ENCODE results near the gene STK26.

- TF ChIP-seq, protein P1, sequence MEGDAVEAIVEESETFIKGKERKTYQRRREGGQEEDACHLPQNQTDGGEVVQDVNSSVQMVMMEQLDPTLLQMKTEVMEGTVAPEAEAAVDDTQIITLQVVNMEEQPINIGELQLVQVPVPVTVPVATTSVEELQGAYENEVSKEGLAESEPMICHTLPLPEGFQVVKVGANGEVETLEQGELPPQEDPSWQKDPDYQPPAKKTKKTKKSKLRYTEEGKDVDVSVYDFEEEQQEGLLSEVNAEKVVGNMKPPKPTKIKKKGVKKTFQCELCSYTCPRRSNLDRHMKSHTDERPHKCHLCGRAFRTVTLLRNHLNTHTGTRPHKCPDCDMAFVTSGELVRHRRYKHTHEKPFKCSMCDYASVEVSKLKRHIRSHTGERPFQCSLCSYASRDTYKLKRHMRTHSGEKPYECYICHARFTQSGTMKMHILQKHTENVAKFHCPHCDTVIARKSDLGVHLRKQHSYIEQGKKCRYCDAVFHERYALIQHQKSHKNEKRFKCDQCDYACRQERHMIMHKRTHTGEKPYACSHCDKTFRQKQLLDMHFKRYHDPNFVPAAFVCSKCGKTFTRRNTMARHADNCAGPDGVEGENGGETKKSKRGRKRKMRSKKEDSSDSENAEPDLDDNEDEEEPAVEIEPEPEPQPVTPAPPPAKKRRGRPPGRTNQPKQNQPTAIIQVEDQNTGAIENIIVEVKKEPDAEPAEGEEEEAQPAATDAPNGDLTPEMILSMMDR (IDR thresholded peaks at IDR 0.05; ENCODE audit: low read depth, low read length, missing input control), result no peak
- TF ChIP-seq EGR1 (IDR thresholded peaks at IDR 0.05; ENCODE audit: low read depth in 2 of 2) (no peak), TAF1 (conservative IDR thresholded peaks at IDR 0.05) (no peak), GABPA (IDR thresholded peaks at IDR 0.05 in 1 of 2, conservative IDR thresholded peaks at IDR 0.05 in 1 of 2) (no peak), YY1 (IDR thresholded peaks at IDR 0.05) (no peak), REST (IDR thresholded peaks at IDR 0.05) (no peak), RXRA (IDR thresholded peaks at IDR 0.05) (no peak), RAD21 (IDR thresholded peaks at IDR 0.05) (no peak)
- TF ChIP-seq, protein P2, sequence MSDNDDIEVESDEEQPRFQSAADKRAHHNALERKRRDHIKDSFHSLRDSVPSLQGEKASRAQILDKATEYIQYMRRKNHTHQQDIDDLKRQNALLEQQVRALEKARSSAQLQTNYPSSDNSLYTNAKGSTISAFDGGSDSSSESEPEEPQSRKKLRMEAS (IDR thresholded peaks at IDR 0.05), result no peak
Observed at GRCh38 chrX:131977619-131978018, 45.5 kb upstream of the STK26 start.
